A549 treated with AZD2906 at 1 μM for 4 hours (cell line): ENCODE measurements around the gene RERGL. TPM values are rescaled to one million over a fixed set of nuclear protein-coding genes. Genes with fewer than 3 reads are reported as not detected.

Source experiments
- total RNA-seq: library from RNA; stranded (reverse); fragments of 200-300 nt; extraction: Qiagen RNA extraction; gene quantifications from 5 replicates; pipeline ENCODE4 v1.2.3, GENCODE V29; 2022

RERGL gene
- not detected in 5 replicates for total RNA-seq

GRCh38 chr12:18090093-18090492, at the start of gene RERGL:
TSS of gene RERGL (minus strand) at chr12:18090193. CDS start at chr12:18090140, 53 bp downstream.

Other genes starting within 250 kb of the RERGL start
- not detected in 5 replicates for gene PIK3C2G, start 171.3 kb upstream of the RERGL start, total RNA-seq